Mesendoderm (in vitro differentiated cells): ENCODE measurements around the gene CCDC47.

Experiments used
- DNase-seq: peaks from one replicate; pipeline ENCODE4 v3.0.0; 2013
- H2AK5ac ChIP-seq: 2 replicates; pipeline ENCODE4 v1.6.1; 2013; ENCODE audit warnings: low read length, inconsistent platforms
- H2BK120ac ChIP-seq: 2 replicates; pipeline ENCODE4 v1.6.1; 2013; ENCODE audit warnings: low read depth, mild to moderate bottlenecking, low read length, moderate library complexity, mixed read lengths
- H2BK15ac ChIP-seq: replicated peaks from 2 replicates; pipeline ENCODE4 v1.6.1; 2013; ENCODE audit warnings: low read depth, mild to moderate bottlenecking, moderate library complexity
- H2BK5ac ChIP-seq: 2 replicates; pipeline ENCODE4 v1.6.1; 2013; ENCODE audit warnings: low read length, inconsistent platforms
- H3K18ac ChIP-seq: 2 replicates; pipeline ENCODE4 v1.6.1; 2013; ENCODE audit warnings: mild to moderate bottlenecking, low read length, mixed read lengths
- H3K23ac ChIP-seq: one replicate; pipeline ENCODE4 v1.6.1; 2013; ENCODE audit warnings: low read length
- H3K27ac ChIP-seq: 2 replicates; pipeline ENCODE4 v1.5.1; 2013; ENCODE audit warnings: low read depth, mild to moderate bottlenecking, inconsistent platforms, low read length, moderate library complexity
- H3K27me3 ChIP-seq: 2 replicates; pipeline ENCODE4 v1.6.1; 2013; ENCODE audit warnings: low read length, control low read depth, mild to moderate bottlenecking, inconsistent platforms; ENCODE audit not compliant: insufficient read depth, poor library complexity
- H3K36me3 ChIP-seq: 2 replicates; pipeline ENCODE4 v1.6.1; 2013; ENCODE audit warnings: low read length, inconsistent platforms; ENCODE audit not compliant: control insufficient read depth, insufficient read depth
- H3K4ac ChIP-seq: one replicate; pipeline ENCODE4 v1.6.1; 2013; ENCODE audit warnings: low read depth, mild to moderate bottlenecking, low read length, moderate library complexity
- H3K4me1 ChIP-seq: 2 replicates; pipeline ENCODE4 v1.6.1; 2013; ENCODE audit warnings: low read depth, low read length, inconsistent platforms; ENCODE audit not compliant: control insufficient read depth
- H3K4me2 ChIP-seq: 2 replicates; pipeline ENCODE4 v1.6.1; 2013; ENCODE audit warnings: low read length
- H3K4me3 ChIP-seq: 2 replicates; pipeline ENCODE4 v1.5.1; 2013; ENCODE audit warnings: mild to moderate bottlenecking, low read length
- H3K56ac ChIP-seq: one replicate; pipeline ENCODE4 v1.6.1; 2013; ENCODE audit warnings: low read length
- H3K79me1 ChIP-seq: 2 replicates; pipeline ENCODE4 v1.6.1; 2013; ENCODE audit warnings: low read length, inconsistent platforms
- H3K79me2 ChIP-seq: 2 replicates; pipeline ENCODE4 v1.6.1; 2013; ENCODE audit warnings: mild to moderate bottlenecking, low read length; ENCODE audit not compliant: control insufficient read depth, insufficient read depth
- H3K9ac ChIP-seq: 2 replicates; pipeline ENCODE4 v1.6.1; 2013; ENCODE audit warnings: low read length, inconsistent platforms
- H4K5ac ChIP-seq: one replicate; pipeline ENCODE4 v1.6.1; 2013; ENCODE audit warnings: low read length
- H4K8ac ChIP-seq: one replicate; pipeline ENCODE4 v1.6.1; 2013; ENCODE audit warnings: low read depth, mild to moderate bottlenecking, control low read depth, low read length, moderate library complexity
- WGBS: extraction: QIAGEN DNeasy Blood & Tissue Kit; methylation state at CpG from one replicate; pipeline ENCODE4 v1.1.7; 2013; ENCODE audit warnings: low lambda C conversion rate, missing lambda C conversion rate; ENCODE audit not compliant: insufficient coverage; ENCODE audit errors: extremely low coverage; 5-methylcytosine and 5-hydroxymethylcytosine counted together

Gene CCDC47

GRCh38 chr17:63754046-63754445 is 19.4 kb downstream of the CCDC47 start:
- DNase-seq, result no peak
- Histone ChIP-seq H3K4me2 (no peak overlapping the region), H3K4ac (no peak overlapping the region), H3K4me1 (no peaks in the 10 kb centered on the region), H3K36me3 (peaks cover 8% of the 10 kb centered on the region), H3K79me2 (no peaks in the 10 kb centered on the region), H3K9ac (no peak overlapping the region), H4K5ac (no peak overlapping the region), H3K4me3 (no peak overlapping the region), H2BK5ac (no peak overlapping the region), H3K27me3 (no peaks in the 10 kb centered on the region), H4K8ac (no peak overlapping the region), H2AK5ac (no peak overlapping the region), H3K27ac (no peak overlapping the region), H2BK15ac (no peak overlapping the region), H3K18ac (no peak overlapping the region), H3K79me1 (no peaks in the 10 kb centered on the region), H2BK120ac (no peak overlapping the region), H3K23ac (no peak overlapping the region), H3K56ac (no peak overlapping the region)
- WGBS, result no CpG with 5 or more reads among the region's 3 CpGs

- H3K4me2 ChIP-seq, result no peak overlapping the region
- no peak overlapping the region for H4K5ac ChIP-seq
- no peak overlapping the region for H3K27ac ChIP-seq
- H3K9ac ChIP-seq, result no peak overlapping the region
- H2BK15ac ChIP-seq, result no peak overlapping the region
- no peak overlapping the region for H3K4me3 ChIP-seq
- H4K8ac ChIP-seq, result no peak overlapping the region
- DNase-seq, result no peak
- H3K4ac ChIP-seq, result no peak overlapping the region
- H3K56ac ChIP-seq, result no peak overlapping the region
- no peaks in the 10 kb centered on the region for H3K27me3 ChIP-seq
- WGBS, result no CpG with 5 or more reads among the region's 1 CpG
- H3K79me1 ChIP-seq, result no peaks in the 10 kb centered on the region
- H3K23ac ChIP-seq, result no peak overlapping the region
- no peak overlapping the region for H2BK120ac ChIP-seq
- H2AK5ac ChIP-seq, result no peak overlapping the region
- H3K36me3 ChIP-seq, result peaks cover 8% of the 10 kb centered on the region
- no peaks in the 10 kb centered on the region for H3K4me1 ChIP-seq
- H3K79me2 ChIP-seq, result no peaks in the 10 kb centered on the region
- no peak overlapping the region for H3K18ac ChIP-seq
- no peak overlapping the region for H2BK5ac ChIP-seq
These were observed 20.2 kb downstream of the CCDC47 start for GRCh38 chr17:63753215-63753614.

DNA sequence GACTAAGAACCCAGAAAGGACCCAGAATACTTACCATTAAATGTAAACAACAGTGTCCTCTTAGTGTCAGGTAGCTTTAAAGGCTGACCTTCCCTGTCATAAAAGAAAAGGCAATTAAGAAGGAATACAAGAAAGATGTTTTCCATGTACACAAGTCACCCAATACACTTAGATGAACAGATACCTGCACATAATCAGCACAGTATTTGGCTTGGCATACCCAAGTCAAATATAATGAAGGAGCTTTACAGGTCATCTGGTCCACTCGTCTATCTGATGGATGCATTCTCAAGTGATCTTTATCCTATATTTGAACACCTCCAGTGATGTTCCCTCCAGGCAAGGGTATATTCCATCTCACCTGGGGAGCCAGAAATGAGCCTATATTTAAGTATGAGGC is 20.7 kb downstream of the CCDC47 start:
- no peak overlapping the region for H3K4me2 ChIP-seq
- H3K4me1 ChIP-seq, result no peaks in the 10 kb centered on the region
- no peak overlapping the region for H2BK15ac ChIP-seq
- no peak overlapping the region for H3K27ac ChIP-seq
- peaks cover 7% of the 10 kb centered on the region for H3K36me3 ChIP-seq
- no peak overlapping the region for H4K8ac ChIP-seq
- no peak overlapping the region for H3K18ac ChIP-seq
- no peak overlapping the region for H3K23ac ChIP-seq
- H2BK5ac ChIP-seq, result no peak overlapping the region
- H3K79me2 ChIP-seq, result no peaks in the 10 kb centered on the region
- H3K56ac ChIP-seq, result no peak overlapping the region
- no peak overlapping the region for H3K4me3 ChIP-seq
- WGBS, result no CpG with 5 or more reads among the region's 1 CpG
- H2AK5ac ChIP-seq, result no peak overlapping the region
- H3K9ac ChIP-seq, result no peak overlapping the region
- H4K5ac ChIP-seq, result no peak overlapping the region
- H2BK120ac ChIP-seq, result no peak overlapping the region
- no peak overlapping the region for H3K4ac ChIP-seq
- no peaks in the 10 kb centered on the region for H3K27me3 ChIP-seq
- no peaks in the 10 kb centered on the region for H3K79me1 ChIP-seq
- DNase-seq, result no peak

DNA sequence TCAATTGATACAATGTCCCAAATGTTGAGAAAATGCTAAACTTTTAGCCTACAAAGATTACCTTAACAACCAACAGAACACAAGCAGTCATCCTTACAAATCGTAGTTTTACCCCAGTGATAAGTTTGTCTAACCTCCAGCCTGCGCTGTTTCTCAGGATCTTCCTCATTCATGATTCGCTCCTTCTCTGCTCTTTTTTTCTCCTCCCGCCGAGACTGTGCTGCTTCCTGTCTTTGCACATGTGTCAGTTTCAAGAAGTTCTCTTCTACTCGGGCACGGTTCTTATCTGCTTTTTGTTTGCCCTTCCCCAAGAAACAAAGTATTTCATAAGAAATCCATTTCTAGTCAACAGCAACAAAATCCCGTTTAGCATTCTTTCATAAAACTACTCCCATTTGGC is 21.6 kb downstream of the CCDC47 start:
- Histone ChIP-seq H3K4ac (no peak overlapping the region), H3K36me3 (peaks cover 6% of the 10 kb centered on the region), H3K27me3 (no peaks in the 10 kb centered on the region), H3K56ac (no peak overlapping the region), H2BK120ac (no peak overlapping the region), H2AK5ac (no peak overlapping the region), H3K79me1 (no peaks in the 10 kb centered on the region), H3K23ac (no peak overlapping the region), H3K9ac (no peak overlapping the region), H2BK15ac (no peak overlapping the region), H4K8ac (no peak overlapping the region), H2BK5ac (no peak overlapping the region), H3K4me3 (no peak overlapping the region), H3K27ac (no peak overlapping the region), H3K18ac (no peak overlapping the region), H3K4me2 (no peak overlapping the region), H4K5ac (no peak overlapping the region), H3K4me1 (no peaks in the 10 kb centered on the region), H3K79me2 (no peaks in the 10 kb centered on the region)
- WGBS, result no CpG with 5 or more reads among the region's 8 CpGs
- DNase-seq, result no peak

GRCh38 chr17:63741408-63742173 is 31.8 kb downstream of the CCDC47 start, which contains the start of gene STRADA:
Gene STRADA (minus strand): TSS chr17:63741799. CDS start chr17:63728369, 13,430 bp downstream.
- Histone ChIP-seq H2BK15ac (no peak within 1 kb of the TSS), H3K27me3 (no peaks in the 10 kb centered on the region), H3K9ac (peak within 1 kb of the TSS; percentile 96), H3K56ac (peak within 1 kb of the TSS; percentile 97), H3K4ac (peak within 1 kb of the TSS; percentile 60), H2BK120ac (peak within 1 kb of the TSS; percentile 32), H2BK5ac (peak within 1 kb of the TSS; percentile 45), H3K36me3 (peaks cover 4% of the 10 kb centered on the region), H3K18ac (peak within 1 kb of the TSS; percentile 85), H2AK5ac (peak within 1 kb of the TSS; percentile 22), H3K79me1 (peaks cover 2% of the 10 kb centered on the region), H3K79me2 (peaks cover 4% of the 10 kb centered on the region), H4K5ac (peak within 1 kb of the TSS; percentile 59), H3K27ac (peak within 1 kb of the TSS; percentile 98), H3K23ac (no peak within 1 kb of the TSS), H3K4me1 (peaks cover 3% of the 10 kb centered on the region), H3K4me2 (peak within 1 kb of the TSS; percentile 65), H3K4me3 (peak within 1 kb of the TSS; percentile 91), H4K8ac (peak within 1 kb of the TSS; percentile 83)
- peak; percentile 99 for DNase-seq
- WGBS, result no CpG with 5 or more reads among the region's 61 CpGs

DNA sequence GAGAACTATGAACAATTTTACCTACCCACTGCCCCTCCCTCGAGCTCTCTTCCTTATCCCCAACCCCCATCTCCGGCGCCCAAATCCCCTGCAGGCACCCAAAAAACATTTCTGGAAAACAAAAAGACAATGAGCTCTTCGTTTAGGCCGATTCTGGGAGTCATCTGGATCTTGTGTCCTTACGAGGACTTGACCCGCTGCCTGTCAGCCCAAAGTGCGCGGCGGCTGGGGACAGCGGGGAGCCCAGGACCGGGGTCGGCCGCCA is 32.3 kb downstream of the CCDC47 start:
- peak overlapping the region; percentile 83 for H4K8ac ChIP-seq
- peaks cover 4% of the 10 kb centered on the region for H3K79me2 ChIP-seq
- H3K4me2 ChIP-seq, result peak overlapping the region; percentile 53
- peak overlapping the region; percentile 32 for H2BK120ac ChIP-seq
- H2AK5ac ChIP-seq, result no peak overlapping the region
- no peaks in the 10 kb centered on the region for H3K27me3 ChIP-seq
- H3K4me3 ChIP-seq, result peak overlapping the region; percentile 91
- H3K18ac ChIP-seq, result peak overlapping the region; percentile 85
- peaks cover 2% of the 10 kb centered on the region for H3K79me1 ChIP-seq
- no peak for DNase-seq
- H3K23ac ChIP-seq, result no peak overlapping the region
- peak overlapping the region; percentile 97 for H3K56ac ChIP-seq
- H3K36me3 ChIP-seq, result peaks cover 3% of the 10 kb centered on the region
- no peak overlapping the region for H2BK15ac ChIP-seq
- no peak overlapping the region for H2BK5ac ChIP-seq
- no peak overlapping the region for H4K5ac ChIP-seq
- peak overlapping the region; percentile 60 for H3K4ac ChIP-seq
- H3K9ac ChIP-seq, result peak overlapping the region; percentile 96
- peaks cover 3% of the 10 kb centered on the region for H3K4me1 ChIP-seq
- no CpG with 5 or more reads among the region's 14 CpGs for WGBS
- H3K27ac ChIP-seq, result peak overlapping the region; percentile 98
